Measurements from ENCODE around the gene CCDC50.

CCDC50 gene

DNA sequence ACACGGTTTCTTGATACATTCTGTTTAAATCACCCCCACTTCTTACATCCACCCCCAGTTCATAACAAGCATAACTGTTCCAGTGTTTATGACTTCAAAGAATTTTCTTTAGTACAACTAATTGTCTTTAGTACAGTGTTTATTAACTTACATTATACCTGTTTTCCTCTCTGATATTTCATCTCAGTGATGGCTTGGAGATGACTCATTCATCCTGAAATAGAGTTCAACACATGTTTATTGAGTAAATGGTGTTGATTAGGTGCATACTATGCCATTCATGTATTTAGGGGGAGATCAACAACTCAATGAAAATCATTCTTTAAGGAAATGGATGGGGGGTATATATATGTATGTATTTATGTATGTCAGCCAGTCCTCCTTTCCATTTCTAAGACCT lies 22.8 kb downstream of the CCDC50 start:
- H3K36me3 ChIP-seq (ENCODE audit: control insufficient read depth, insufficient read depth, low read length) = no peaks in the 10 kb centered on the region
- no peaks in the 10 kb centered on the region for H3K27me3 ChIP-seq (replicated peaks; ENCODE audit: control insufficient read depth, insufficient read depth, low read length)
- DNase-seq (ENCODE audit: extremely low read depth, insufficient read length) = no peak
- no peak overlapping the region for H3K4me3 ChIP-seq (replicated peaks; ENCODE audit: low read depth, low read length)
- TF ChIP-seq, protein P1, sequence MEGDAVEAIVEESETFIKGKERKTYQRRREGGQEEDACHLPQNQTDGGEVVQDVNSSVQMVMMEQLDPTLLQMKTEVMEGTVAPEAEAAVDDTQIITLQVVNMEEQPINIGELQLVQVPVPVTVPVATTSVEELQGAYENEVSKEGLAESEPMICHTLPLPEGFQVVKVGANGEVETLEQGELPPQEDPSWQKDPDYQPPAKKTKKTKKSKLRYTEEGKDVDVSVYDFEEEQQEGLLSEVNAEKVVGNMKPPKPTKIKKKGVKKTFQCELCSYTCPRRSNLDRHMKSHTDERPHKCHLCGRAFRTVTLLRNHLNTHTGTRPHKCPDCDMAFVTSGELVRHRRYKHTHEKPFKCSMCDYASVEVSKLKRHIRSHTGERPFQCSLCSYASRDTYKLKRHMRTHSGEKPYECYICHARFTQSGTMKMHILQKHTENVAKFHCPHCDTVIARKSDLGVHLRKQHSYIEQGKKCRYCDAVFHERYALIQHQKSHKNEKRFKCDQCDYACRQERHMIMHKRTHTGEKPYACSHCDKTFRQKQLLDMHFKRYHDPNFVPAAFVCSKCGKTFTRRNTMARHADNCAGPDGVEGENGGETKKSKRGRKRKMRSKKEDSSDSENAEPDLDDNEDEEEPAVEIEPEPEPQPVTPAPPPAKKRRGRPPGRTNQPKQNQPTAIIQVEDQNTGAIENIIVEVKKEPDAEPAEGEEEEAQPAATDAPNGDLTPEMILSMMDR (IDR thresholded peaks at IDR 0.05; ENCODE audit: insufficient read depth, low read length, poor library complexity, severe bottlenecking) = no peak

DNA sequence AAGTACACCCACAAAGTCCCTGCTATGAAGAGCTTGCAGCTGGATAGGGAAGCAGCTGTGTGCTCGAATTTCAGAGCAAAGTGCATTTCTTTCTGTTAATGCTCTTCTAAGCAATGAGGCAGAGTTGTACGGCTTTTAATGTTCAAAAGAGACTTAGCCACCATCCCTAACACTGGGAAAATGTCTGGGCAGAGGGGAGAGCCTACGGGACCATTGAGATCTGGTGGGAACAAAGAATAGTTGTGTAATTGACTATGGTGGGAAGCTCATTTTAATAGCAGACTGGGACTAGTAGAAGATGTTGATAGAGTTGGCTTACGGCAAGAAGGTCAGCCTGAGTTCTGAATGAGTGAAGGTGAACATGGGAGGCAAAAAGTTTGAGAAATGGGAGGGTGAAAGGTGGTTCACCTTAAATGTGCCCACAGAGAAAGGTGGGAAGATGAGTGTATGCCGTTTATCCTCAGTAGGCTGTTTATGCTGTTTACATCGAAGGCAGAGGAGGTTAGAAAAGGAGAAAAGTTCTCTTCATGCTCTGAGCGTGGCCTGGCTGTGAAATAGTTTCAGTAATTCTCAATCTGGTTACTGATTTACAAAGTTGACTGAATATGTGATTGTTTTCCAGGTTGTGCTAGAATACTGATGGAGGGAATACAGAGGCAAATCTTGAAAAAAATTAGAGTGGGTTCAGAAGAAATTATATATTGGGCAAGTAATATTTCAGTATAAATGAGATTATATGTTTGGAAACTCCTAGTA lies 24.0 kb downstream of the CCDC50 start:
- no peak overlapping the region for H3K4me3 ChIP-seq (replicated peaks; ENCODE audit: low read depth, low read length)
- H3K36me3 ChIP-seq (ENCODE audit: control insufficient read depth, insufficient read depth, low read length) = peaks cover 2% of the 10 kb centered on the region; the same call in 1 of the 2 replicates
- H3K27me3 ChIP-seq (replicated peaks; ENCODE audit: control insufficient read depth, insufficient read depth, low read length) = no peaks in the 10 kb centered on the region
- TF ChIP-seq, protein P1 (IDR thresholded peaks at IDR 0.05; ENCODE audit: insufficient read depth, low read length, poor library complexity, severe bottlenecking) = no peak
- no peak for DNase-seq (ENCODE audit: extremely low read depth, insufficient read length)

DNA sequence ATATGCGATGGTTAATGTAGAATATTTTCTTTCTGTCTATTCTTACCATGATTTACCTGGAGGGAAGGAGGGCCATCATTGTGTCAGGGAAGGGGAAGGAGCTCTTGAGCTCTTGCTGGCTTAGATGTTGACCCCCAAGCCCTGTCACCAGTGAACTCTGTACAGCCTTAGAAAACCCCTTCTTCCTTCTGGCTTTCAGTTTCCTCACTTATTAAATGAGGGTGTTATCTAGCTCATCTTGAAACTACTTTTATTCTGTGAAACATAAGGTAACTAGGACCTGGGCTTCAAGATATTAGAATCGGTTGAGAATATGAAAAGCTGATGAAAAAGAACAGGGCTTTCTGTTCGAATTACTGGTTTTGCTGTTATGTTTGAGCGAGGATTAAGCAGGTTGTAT lies 26.2 kb downstream of the CCDC50 start:
- TF ChIP-seq, protein P1 (IDR thresholded peaks at IDR 0.05; ENCODE audit: insufficient read depth, low read length, poor library complexity, severe bottlenecking) = no peak
- Histone ChIP-seq H3K4me3 (replicated peaks; ENCODE audit: low read depth, low read length) (peak overlapping the region; percentile 4; the same call in 1 of the 2 replicates), H3K36me3 (ENCODE audit: control insufficient read depth, insufficient read depth, low read length) (peaks cover 2% of the 10 kb centered on the region; the same call in 1 of the 2 replicates)

DNA sequence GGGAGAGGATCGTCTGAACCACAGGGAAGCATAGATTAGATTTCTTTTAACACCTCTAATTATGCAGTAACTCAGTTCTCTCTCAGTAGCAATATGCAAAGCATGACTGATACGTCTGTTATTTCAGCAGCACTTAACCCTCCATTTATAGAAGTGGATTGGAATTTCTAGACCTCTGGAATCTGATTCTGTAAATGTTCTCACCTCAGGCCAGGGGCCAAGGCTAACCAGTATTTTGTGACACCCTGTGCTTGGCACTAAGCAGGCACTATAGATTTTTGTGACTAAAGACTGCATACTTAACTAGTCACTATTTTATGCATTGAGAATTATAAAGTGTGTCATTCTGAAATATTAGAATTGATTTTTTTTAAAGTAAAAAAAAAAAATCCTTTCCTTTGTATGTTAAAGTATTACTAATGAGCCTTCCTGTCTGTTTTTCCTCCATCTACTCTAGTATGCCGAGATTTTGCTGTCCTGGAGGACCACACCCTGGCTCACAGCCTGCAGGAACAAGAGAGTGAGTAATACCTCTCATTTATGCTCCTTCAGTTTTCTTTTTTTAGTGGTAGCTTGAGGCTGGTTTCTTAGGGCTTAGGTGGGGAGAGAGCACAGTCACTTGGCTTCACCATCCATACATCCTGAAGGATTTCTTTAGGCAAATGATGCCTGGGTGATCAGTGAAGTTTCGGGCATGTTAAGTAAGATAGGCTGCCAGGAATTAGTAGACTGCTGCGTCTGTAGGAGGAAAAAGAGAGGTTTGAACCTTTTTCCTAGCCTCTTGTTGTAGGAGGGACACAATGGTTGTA lies 27.6 kb downstream of the CCDC50 start:
- Histone ChIP-seq H3K27me3 (replicated peaks; ENCODE audit: control insufficient read depth, insufficient read depth, low read length) (no peaks in the 10 kb centered on the region), H3K4me3 (replicated peaks; ENCODE audit: low read depth, low read length) (no peak overlapping the region), H3K36me3 (ENCODE audit: control insufficient read depth, insufficient read depth, low read length) (peaks cover 4% of the 10 kb centered on the region)
- DNase-seq (ENCODE audit: extremely low read depth, insufficient read length) = no peak
- TF ChIP-seq, protein P1 (IDR thresholded peaks at IDR 0.05; ENCODE audit: insufficient read depth, low read length, poor library complexity, severe bottlenecking) = no peak

More for the DNA sequence above, 26.2 kb downstream of the CCDC50 start:
- H3K27me3 ChIP-seq (replicated peaks; ENCODE audit: control insufficient read depth, insufficient read depth, low read length) = no peaks in the 10 kb centered on the region
- peak; percentile 59 for DNase-seq (ENCODE audit: extremely low read depth, insufficient read length)

DNA sequence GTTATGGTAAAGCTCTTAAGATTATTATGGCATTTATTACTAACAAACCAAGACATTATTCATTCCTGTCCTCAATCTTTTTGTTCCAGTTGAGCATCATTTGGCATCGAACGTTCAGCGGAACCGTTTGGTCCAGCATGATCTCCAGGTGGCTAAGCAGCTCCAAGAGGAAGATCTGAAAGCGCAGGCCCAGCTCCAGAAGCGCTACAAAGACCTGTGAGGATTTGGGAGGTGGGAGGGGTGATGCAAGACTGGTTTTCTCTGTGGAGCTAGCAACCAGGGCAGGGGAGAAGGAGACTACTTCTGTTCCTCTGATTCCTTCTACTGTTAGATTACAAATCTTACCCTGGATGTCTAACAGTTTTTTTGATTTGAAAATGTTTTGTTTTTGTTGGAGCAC lies 28.7 kb downstream of the CCDC50 start:
- TF ChIP-seq, protein P1 (IDR thresholded peaks at IDR 0.05; ENCODE audit: insufficient read depth, low read length, poor library complexity, severe bottlenecking) = no peak
- Histone ChIP-seq H3K4me3 (replicated peaks; ENCODE audit: low read depth, low read length) (no peak overlapping the region), H3K27me3 (replicated peaks; ENCODE audit: control insufficient read depth, insufficient read depth, low read length) (no peaks in the 10 kb centered on the region), H3K36me3 (ENCODE audit: control insufficient read depth, insufficient read depth, low read length) (peaks cover 4% of the 10 kb centered on the region)
- no peak for DNase-seq (ENCODE audit: extremely low read depth, insufficient read length)

All from GM06990 (cell line).